Peyer's patch (tissue), 4 donors: ENCODE measurements around the gene LURAP1L. TPM values are rescaled to one million over a fixed set of nuclear protein-coding genes. Genes with fewer than 3 reads are reported as not detected.
"Not testable (repeated sequence)": the region's sequence is repeated elsewhere in the genome, so short reads cannot be mapped to it uniquely, and the experiment has no call there.

Experiments used
- DNase-seq, 3 donors: peaks; one replicate each; pipeline ENCODE4 v3.0.0-alpha.2; 2017 to 2019
- H3K27ac ChIP-seq, 4 donors: fragments of 200-600 bp; sonication (generic); one replicate each; pipeline ENCODE4 v1.5.1; 2016 to 2019
- H3K27me3 ChIP-seq, 2 donors: fragments of 200-600 bp; sonication (generic); one replicate each; pipeline ENCODE4 v1.5.1; 2019
- H3K36me3 ChIP-seq, 3 donors: fragments of 200-600 bp; sonication (generic); one replicate each; pipeline ENCODE4 v1.5.1; 2016 to 2019
- H3K4me1 ChIP-seq, 4 donors: fragments of 200-600 bp; sonication (generic); one replicate each; pipeline ENCODE4 v1.5.1; 2016 to 2019
- H3K4me3 ChIP-seq, 4 donors: fragments of 200-600 bp; sonication (generic); 1 replicate in 3 of 4; 2 replicates in 1 of 4; pipeline ENCODE4 v1.5.1; 2016 to 2019; ENCODE audit warnings: mild to moderate bottlenecking in 1 of 4
- H3K9me3 ChIP-seq, 4 donors: fragments of 200-600 bp; sonication (generic); one replicate each; pipeline ENCODE4 v1.5.1; 2016 to 2019; ENCODE audit warnings: mild to moderate bottlenecking in 1 of 4
- POLR2A ChIP-seq, 2 donors: fragments of 450-650 bp; IDR thresholded peaks; one replicate each; pipeline ENCODE4 v1.5.1; 2017; ENCODE audit warnings: antibody characterized with exemption in 2 of 2, mild to moderate bottlenecking in 2 of 2, moderate library complexity in 2 of 2
- small RNA-seq, 2 donors: library from RNA; depleted of rRNA; stranded (forward); fragments of <200 nt; gene quantifications; one replicate each; pipeline ENCODE3, GENCODE V24; 2016
- total RNA-seq, 4 donors: library from RNA; depleted of rRNA; stranded (reverse); fragments of >200 nt; gene quantifications; one replicate each; pipeline ENCODE4 v1.1.0, GENCODE V29; 2016
- TF ChIP-seq, protein P1 (sequence below), 6 experiments: fragments of 450-650 bp in 4 of 6; fragments of 200-600 bp in 2 of 6; sonication (generic) in 1 of 6; IDR thresholded peaks; one replicate each; pipeline ENCODE4 v1.5.1; 2017 to 2019; ENCODE audit warnings: antibody characterized with exemption in 6 of 6, mild to moderate bottlenecking in 3 of 6, moderate library complexity in 1 of 6

LURAP1L gene
- total RNA-seq, 4 donors from 2014 or later, result 7.4 to 33.3 (median 14.3) TPM

GRCh38 chr9:12860998-12861397 lies 86.2 kb downstream of the LURAP1L start:
- Histone ChIP-seq H3K27me3 (no peaks in the 10 kb centered on the region), H3K9me3 (no peaks in the 10 kb centered on the region), H3K36me3 (no peaks in the 10 kb centered on the region), H3K4me3 (no peak overlapping the region), H3K27ac (peak overlapping the region in 1 of 4 donors; percentile 47), H3K4me1 (no peaks in the 10 kb centered on the region)
- DNase-seq, result no peak
- TF ChIP-seq, protein P1, sequence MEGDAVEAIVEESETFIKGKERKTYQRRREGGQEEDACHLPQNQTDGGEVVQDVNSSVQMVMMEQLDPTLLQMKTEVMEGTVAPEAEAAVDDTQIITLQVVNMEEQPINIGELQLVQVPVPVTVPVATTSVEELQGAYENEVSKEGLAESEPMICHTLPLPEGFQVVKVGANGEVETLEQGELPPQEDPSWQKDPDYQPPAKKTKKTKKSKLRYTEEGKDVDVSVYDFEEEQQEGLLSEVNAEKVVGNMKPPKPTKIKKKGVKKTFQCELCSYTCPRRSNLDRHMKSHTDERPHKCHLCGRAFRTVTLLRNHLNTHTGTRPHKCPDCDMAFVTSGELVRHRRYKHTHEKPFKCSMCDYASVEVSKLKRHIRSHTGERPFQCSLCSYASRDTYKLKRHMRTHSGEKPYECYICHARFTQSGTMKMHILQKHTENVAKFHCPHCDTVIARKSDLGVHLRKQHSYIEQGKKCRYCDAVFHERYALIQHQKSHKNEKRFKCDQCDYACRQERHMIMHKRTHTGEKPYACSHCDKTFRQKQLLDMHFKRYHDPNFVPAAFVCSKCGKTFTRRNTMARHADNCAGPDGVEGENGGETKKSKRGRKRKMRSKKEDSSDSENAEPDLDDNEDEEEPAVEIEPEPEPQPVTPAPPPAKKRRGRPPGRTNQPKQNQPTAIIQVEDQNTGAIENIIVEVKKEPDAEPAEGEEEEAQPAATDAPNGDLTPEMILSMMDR (IDR thresholded peaks at IDR 0.05), result no peak
- no peak for TF ChIP-seq POLR2A (IDR thresholded peaks at IDR 0.05)

- DNase-seq, result no peak
- no peak overlapping the region for H3K4me3 ChIP-seq
- H3K36me3 ChIP-seq, result no peaks in the 10 kb centered on the region
- no peak overlapping the region for H3K27ac ChIP-seq
- no peaks in the 10 kb centered on the region for H3K27me3 ChIP-seq
- no peaks in the 10 kb centered on the region for H3K9me3 ChIP-seq
- no peaks in the 10 kb centered on the region for H3K4me1 ChIP-seq
- TF ChIP-seq, protein P1 (IDR thresholded peaks at IDR 0.05), result no peak
- no peak for TF ChIP-seq POLR2A (IDR thresholded peaks at IDR 0.05)
These were observed 88.0 kb downstream of the LURAP1L start for GRCh38 chr9:12862611-12863410.

DNA sequence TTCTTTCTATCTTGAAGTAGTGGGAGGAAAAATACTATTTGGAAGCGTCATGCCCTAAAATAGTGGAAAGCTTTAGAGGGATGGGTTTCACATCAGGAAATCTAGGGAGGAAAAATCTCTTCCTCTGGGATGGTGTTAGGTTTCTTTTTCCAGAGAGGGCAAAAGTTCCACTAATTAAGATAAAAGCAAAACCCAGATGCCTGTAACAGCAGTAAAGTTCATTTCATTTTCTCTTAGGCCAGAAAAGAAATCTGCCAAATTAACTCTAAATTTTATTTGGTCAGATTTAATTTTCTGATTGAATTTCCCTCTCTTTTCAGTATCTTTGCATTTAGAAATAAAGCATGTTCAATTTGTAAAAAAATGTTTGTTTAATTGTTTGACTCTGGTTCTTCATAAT lies 88.8 kb downstream of the LURAP1L start:
- no peaks in the 10 kb centered on the region for H3K36me3 ChIP-seq
- H3K4me3 ChIP-seq, result no peak overlapping the region
- DNase-seq, result no peak
- H3K27me3 ChIP-seq, result no peaks in the 10 kb centered on the region
- H3K4me1 ChIP-seq, result no peaks in the 10 kb centered on the region
- H3K27ac ChIP-seq, result no peak overlapping the region
- H3K9me3 ChIP-seq, result no peaks in the 10 kb centered on the region
- TF ChIP-seq, protein P1 (IDR thresholded peaks at IDR 0.05), result no peak
- no peak for TF ChIP-seq POLR2A (IDR thresholded peaks at IDR 0.05)

DNA sequence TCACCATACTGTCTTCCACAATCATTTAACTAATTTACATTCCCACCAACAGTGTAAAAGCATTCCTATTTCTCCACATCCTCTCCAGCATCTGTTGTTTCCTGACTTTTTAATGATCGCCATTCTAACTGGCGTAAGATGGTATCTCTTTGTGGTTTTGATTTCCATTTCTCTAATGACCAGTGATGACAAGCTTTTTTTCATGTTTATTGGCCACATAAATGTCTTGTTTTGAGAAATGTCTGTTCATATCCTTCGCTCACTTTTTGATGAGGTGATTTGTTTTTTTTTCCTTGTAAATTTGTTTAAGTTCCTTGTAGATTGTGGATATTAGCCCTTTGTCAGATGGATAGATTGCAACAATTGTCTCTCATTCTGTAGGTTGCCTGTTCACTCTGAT lies 90.6 kb downstream of the LURAP1L start:
- H3K36me3 ChIP-seq, H3K4me1 ChIP-seq, H3K9me3 ChIP-seq, H3K27ac ChIP-seq, DNase-seq, H3K27me3 ChIP-seq, H3K4me3 ChIP-seq: not testable (repeated sequence)

Small RNA genes lying within 50 kb of the gene (small RNA-seq; reads per million reads assigned to genes)
- gene RN7SL849P, result 0 reads per million in 2 donors

Other genes starting within 250 kb of the LURAP1L start
- gene TYRP1, start 81.6 kb upstream of the LURAP1L start, total RNA-seq, result 1 to 10 TPM in 1 of 4 donors, under 1 TPM in 2, not detected in 1; 0.70 to 2.5 (median 0.80) TPM